ENCODE data around the gene KPNA5.
"Not testable (repeated sequence)": the region's sequence is repeated elsewhere in the genome, so short reads cannot be mapped to it uniquely, and the experiment has no call there.

KPNA5 gene

GRCh38 chr6:116661594-116661993, 19.4 kb upstream of the KPNA5 start:
- no peak overlapping the region for H3K4me3 ChIP-seq (ENCODE audit: low read depth, low read length)
- DNase-seq (ENCODE audit: low read depth), result no peak
- TF ChIP-seq CTCF (conservative IDR thresholded peaks at IDR 0.05; ENCODE audit: low read depth, low read length), result no peak

GRCh38 chr6:116662202-116662601, 18.8 kb upstream of the KPNA5 start:
- TF ChIP-seq CTCF (conservative IDR thresholded peaks at IDR 0.05; ENCODE audit: low read depth, low read length), result no peak
- no peak for DNase-seq (ENCODE audit: low read depth)

GRCh38 chr6:116663308-116663707, 17.7 kb upstream of the KPNA5 start:
- H3K4me3 ChIP-seq (ENCODE audit: low read depth, low read length), result no peak overlapping the region
- TF ChIP-seq CTCF (conservative IDR thresholded peaks at IDR 0.05; ENCODE audit: low read depth, low read length), result no peak

More at GRCh38 chr6:116662202-116662601, 18.8 kb upstream of the KPNA5 start:
- H3K4me3 ChIP-seq (ENCODE audit: low read depth, low read length), result no peak overlapping the region

GRCh38 chr6:116664169-116664568, 16.8 kb upstream of the KPNA5 start:
- DNase-seq (ENCODE audit: low read depth); H3K4me3 ChIP-seq (ENCODE audit: low read depth, low read length): not testable (repeated sequence)

More at GRCh38 chr6:116663308-116663707, 17.7 kb upstream of the KPNA5 start:
- DNase-seq (ENCODE audit: low read depth), result no peak

GRCh38 chr6:116665464-116665863, 15.5 kb upstream of the KPNA5 start:
- H3K4me3 ChIP-seq (ENCODE audit: low read depth, low read length), result no peak overlapping the region
- no peak for DNase-seq (ENCODE audit: low read depth)
- no peak for TF ChIP-seq CTCF (conservative IDR thresholded peaks at IDR 0.05; ENCODE audit: low read depth, low read length)

- no peak for TF ChIP-seq CTCF (conservative IDR thresholded peaks at IDR 0.05; ENCODE audit: low read depth, low read length)
- no peak overlapping the region for H3K4me3 ChIP-seq (ENCODE audit: low read depth, low read length)
- DNase-seq (ENCODE audit: low read depth), result no peak
Observed at GRCh38 chr6:116666869-116667268, 14.1 kb upstream of the KPNA5 start.

- H3K4me3 ChIP-seq (ENCODE audit: low read depth, low read length), result peak overlapping the region; percentile 78
- DNase-seq (ENCODE audit: low read depth), result no peak
- TF ChIP-seq CTCF (conservative IDR thresholded peaks at IDR 0.05; ENCODE audit: low read depth, low read length), result no peak
Observed at GRCh38 chr6:116667623-116668022, 13.4 kb upstream of the KPNA5 start.

GRCh38 chr6:116672306-116672705, 8.7 kb upstream of the KPNA5 start:
- H3K4me3 ChIP-seq (ENCODE audit: low read depth, low read length), result no peak overlapping the region
- DNase-seq (ENCODE audit: low read depth), result no peak
- TF ChIP-seq CTCF (conservative IDR thresholded peaks at IDR 0.05; ENCODE audit: low read depth, low read length), result no peak
